ENCODE results near the gene HDHD3. TPM values are rescaled to one million over a fixed set of nuclear protein-coding genes. Genes with fewer than 3 reads are reported as not detected.

The HDHD3 gene
- total RNA-seq, 2 donors from 2014 or later = 24.3 to 37.1 TPM

DNA sequence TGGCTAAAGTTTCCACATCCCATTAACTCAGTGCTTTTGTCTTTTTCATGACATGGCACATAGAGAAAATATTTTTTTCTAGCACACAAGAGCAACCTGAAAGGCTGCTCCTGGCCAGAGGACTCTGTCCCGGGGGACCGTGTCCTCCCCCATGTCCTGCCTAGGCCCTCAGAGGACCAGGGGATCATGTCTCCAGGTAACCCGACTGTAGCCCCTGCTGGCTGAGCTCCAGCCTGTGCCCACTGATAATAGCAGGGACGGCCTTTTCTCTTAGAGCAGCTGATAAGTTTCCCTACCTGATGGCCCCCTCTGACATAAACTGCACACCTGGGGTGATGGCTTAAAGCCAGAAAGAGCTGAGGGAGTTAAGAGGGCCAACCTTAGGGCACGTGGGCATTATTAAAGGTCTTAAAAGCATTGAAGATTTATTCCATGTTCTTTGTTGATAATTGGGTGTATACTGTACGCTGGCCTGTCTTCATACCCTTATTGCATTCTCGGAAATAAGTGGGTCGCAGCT, 5.9 kb downstream of the HDHD3 start:
- WGBS, 2 experiments (ENCODE audit: insufficient coverage in 1 of 2, insufficient read length in 1 of 2) = 79 to 87% methylated on average over 5 to 8 of the region's 8 CpGs
- Histone ChIP-seq H3K36me3 (ENCODE audit: control insufficient read depth, insufficient read depth, low read length) (peaks cover 32% of the 10 kb centered on the region), H3K4me3 (ENCODE audit: low read length) (no peak overlapping the region), H3K27me3 (ENCODE audit: control insufficient read depth, insufficient read depth, low read length, poor library complexity, severe bottlenecking) (no peaks in the 10 kb centered on the region), H3K4me1 (ENCODE audit: control insufficient read depth, insufficient read depth, low read length) (peaks cover 10% of the 10 kb centered on the region), H3K9ac (ENCODE audit: extremely low read depth, low read length, poor library complexity, severe bottlenecking) (no peak overlapping the region), H3K27ac (ENCODE audit: low read depth, low read length) (no peak overlapping the region), H3K9me3 (ENCODE audit: control insufficient read depth, low read length) (no peaks in the 10 kb centered on the region)
- Mint-ChIP-seq H3K9me3 (no peaks in the 10 kb centered on the region), H3K27ac (no peak overlapping the region), H3K4me3 (no peak overlapping the region), H3K4me1 (peaks cover 16% of the 10 kb centered on the region), H3K27me3 (ENCODE audit: insufficient read depth) (no peaks in the 10 kb centered on the region), H3K36me3 (ENCODE audit: low read depth) (peaks cover 42% of the 10 kb centered on the region)
- no peak for DNase-seq
- peak; percentile 20 for TF ChIP-seq CTCF (conservative IDR thresholded peaks at IDR 0.05)

DNA sequence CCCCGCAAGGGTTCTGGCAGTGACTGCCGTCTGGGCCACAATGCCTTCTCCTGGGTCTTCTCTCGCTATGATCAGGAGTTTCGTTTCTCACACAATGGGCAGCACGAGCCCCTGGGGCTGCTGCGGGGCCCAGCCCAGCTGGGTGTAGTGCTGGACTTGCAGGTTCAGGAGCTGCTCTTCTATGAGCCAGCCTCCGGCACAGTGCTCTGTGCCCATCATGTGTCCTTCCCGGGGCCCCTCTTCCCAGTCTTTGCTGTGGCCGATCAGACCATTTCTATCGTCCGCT, 7.0 kb downstream of the HDHD3 start:
- 86 to 91% methylated on average over 5 to 11 of the region's 11 CpGs for WGBS, 2 experiments (ENCODE audit: insufficient coverage in 1 of 2, insufficient read length in 1 of 2)
- DNase-seq = no peak
- peaks cover 35% of the 10 kb centered on the region for H3K36me3 Mint-ChIP-seq (ENCODE audit: low read depth)

GRCh38 chr9:113368982-113369854, 7.6 kb downstream of the HDHD3 start:
- Mint-ChIP-seq H3K36me3 (ENCODE audit: low read depth) (peaks cover 30% of the 10 kb centered on the region), H3K9me3 (no peaks in the 10 kb centered on the region), H3K27ac (no peak overlapping the region), H3K4me1 (peaks cover 15% of the 10 kb centered on the region), H3K4me3 (no peak overlapping the region), H3K27me3 (ENCODE audit: insufficient read depth) (no peaks in the 10 kb centered on the region)
- peaks cover 10% of the 10 kb centered on the region for H3K4me1 ChIP-seq (ENCODE audit: control insufficient read depth, insufficient read depth, low read length)
- no peak for DNase-seq
- H3K9ac ChIP-seq (ENCODE audit: extremely low read depth, low read length, poor library complexity, severe bottlenecking) = no peak overlapping the region
- H3K4me3 ChIP-seq (ENCODE audit: low read length) = no peak overlapping the region
- H3K27me3 ChIP-seq (ENCODE audit: control insufficient read depth, insufficient read depth, low read length, poor library complexity, severe bottlenecking) = no peaks in the 10 kb centered on the region
- no peak for TF ChIP-seq CTCF (conservative IDR thresholded peaks at IDR 0.05)
- no peak overlapping the region for H3K27ac ChIP-seq (ENCODE audit: low read depth, low read length)
- WGBS, 2 experiments (ENCODE audit: insufficient coverage in 1 of 2, insufficient read length in 1 of 2) = 85 to 99% methylated on average over 11 to 13 of the region's 13 CpGs
- H3K9me3 ChIP-seq (ENCODE audit: control insufficient read depth, low read length) = no peaks in the 10 kb centered on the region
- H3K36me3 ChIP-seq (ENCODE audit: control insufficient read depth, insufficient read depth, low read length) = peaks cover 24% of the 10 kb centered on the region

More for the DNA sequence above, 7.0 kb downstream of the HDHD3 start:
- Histone ChIP-seq H3K27me3 (ENCODE audit: control insufficient read depth, insufficient read depth, low read length, poor library complexity, severe bottlenecking) (no peaks in the 10 kb centered on the region), H3K4me1 (ENCODE audit: control insufficient read depth, insufficient read depth, low read length) (peaks cover 10% of the 10 kb centered on the region), H3K4me3 (ENCODE audit: low read length) (no peak overlapping the region), H3K9ac (ENCODE audit: extremely low read depth, low read length, poor library complexity, severe bottlenecking) (no peak overlapping the region), H3K9me3 (ENCODE audit: control insufficient read depth, low read length) (no peaks in the 10 kb centered on the region), H3K36me3 (ENCODE audit: control insufficient read depth, insufficient read depth, low read length) (peaks cover 29% of the 10 kb centered on the region), H3K27ac (ENCODE audit: low read depth, low read length) (no peak overlapping the region)
- Mint-ChIP-seq H3K4me1 (peaks cover 15% of the 10 kb centered on the region), H3K4me3 (no peak overlapping the region), H3K27ac (no peak overlapping the region), H3K27me3 (ENCODE audit: insufficient read depth) (no peaks in the 10 kb centered on the region), H3K9me3 (no peaks in the 10 kb centered on the region)
- TF ChIP-seq CTCF (conservative IDR thresholded peaks at IDR 0.05) = no peak
